Measurements from ENCODE around the gene VAV2.

DNA sequence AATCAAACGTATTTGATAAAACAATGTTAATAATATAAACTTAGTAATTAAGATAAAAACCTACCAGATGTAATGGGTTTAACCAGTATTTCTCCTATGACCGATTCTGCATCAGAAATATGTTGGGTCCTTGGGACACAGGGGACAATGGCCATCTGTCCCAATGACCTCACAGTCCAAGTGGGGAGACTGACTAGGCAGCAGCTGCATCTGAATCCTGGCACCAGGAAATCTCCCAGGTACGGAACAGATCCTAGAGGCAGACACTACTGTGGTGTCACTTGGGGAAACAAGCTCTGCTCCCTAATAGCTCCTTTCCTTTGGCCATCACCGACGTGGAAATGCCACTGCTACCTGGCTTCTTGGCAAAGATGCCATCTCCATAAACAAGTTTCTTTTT, 172.2 kb downstream of the VAV2 start:
- TF ChIP-seq POLR2AphosphoS5 (IDR thresholded peaks at IDR 0.05), result no peak
- TF ChIP-seq, protein P1, sequence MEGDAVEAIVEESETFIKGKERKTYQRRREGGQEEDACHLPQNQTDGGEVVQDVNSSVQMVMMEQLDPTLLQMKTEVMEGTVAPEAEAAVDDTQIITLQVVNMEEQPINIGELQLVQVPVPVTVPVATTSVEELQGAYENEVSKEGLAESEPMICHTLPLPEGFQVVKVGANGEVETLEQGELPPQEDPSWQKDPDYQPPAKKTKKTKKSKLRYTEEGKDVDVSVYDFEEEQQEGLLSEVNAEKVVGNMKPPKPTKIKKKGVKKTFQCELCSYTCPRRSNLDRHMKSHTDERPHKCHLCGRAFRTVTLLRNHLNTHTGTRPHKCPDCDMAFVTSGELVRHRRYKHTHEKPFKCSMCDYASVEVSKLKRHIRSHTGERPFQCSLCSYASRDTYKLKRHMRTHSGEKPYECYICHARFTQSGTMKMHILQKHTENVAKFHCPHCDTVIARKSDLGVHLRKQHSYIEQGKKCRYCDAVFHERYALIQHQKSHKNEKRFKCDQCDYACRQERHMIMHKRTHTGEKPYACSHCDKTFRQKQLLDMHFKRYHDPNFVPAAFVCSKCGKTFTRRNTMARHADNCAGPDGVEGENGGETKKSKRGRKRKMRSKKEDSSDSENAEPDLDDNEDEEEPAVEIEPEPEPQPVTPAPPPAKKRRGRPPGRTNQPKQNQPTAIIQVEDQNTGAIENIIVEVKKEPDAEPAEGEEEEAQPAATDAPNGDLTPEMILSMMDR (IDR thresholded peaks at IDR 0.05), result no peak
- no peak for TF ChIP-seq POLR2A (IDR thresholded peaks at IDR 0.05)

Measured in breast epithelium (tissue), 3 donors.